WTC11 (cell line): ENCODE measurements around the gene REELD1. TPM values are rescaled to one million over a fixed set of nuclear protein-coding genes. Genes with fewer than 3 reads are reported as not detected.

Experiments used
- ATAC-seq: fragments of 200-7000 bp; cut with Tn5 transposase; 2 replicates; pipeline ENCODE4 v1.10.0; 2021; ENCODE audit warnings: mild to moderate bottlenecking, moderate library complexity
- CTCF ChIA-PET: fragments of 300-600 bp; sonication (Branson Sonifier 250); formaldehyde crosslinking; loops from one replicate; lab custom pipeline; 2021; ENCODE audit warnings: antibody characterized with exemption; lab: Charles Lee
- POLR2A ChIA-PET: fragments of 350-600 bp; sonication (Branson Sonifier 250); formaldehyde crosslinking; loops from one replicate; lab custom pipeline; 2021; ENCODE audit warnings: antibody characterized with exemption; lab: Charles Lee
- DNase-seq: peaks from one replicate; pipeline ENCODE4 v3.0.0; 2021; ENCODE audit warnings: low spot score
- H3K27ac Mint-ChIP-seq: 2 replicates; pipeline ENCODE4 v1.8.0; 2021; ENCODE audit warnings: mixed read lengths
- H3K27me3 Mint-ChIP-seq: 2 replicates; pipeline ENCODE4 v1.8.0; 2021; ENCODE audit warnings: low read depth, mild to moderate bottlenecking, moderate library complexity, mixed read lengths
- H3K36me3 Mint-ChIP-seq: 2 replicates; pipeline ENCODE4 v1.8.0; 2021; ENCODE audit warnings: mixed read lengths
- H3K4me1 Mint-ChIP-seq: 2 replicates; pipeline ENCODE4 v1.8.0; 2022; ENCODE audit warnings: mixed read lengths
- H3K4me3 Mint-ChIP-seq: 2 replicates; pipeline ENCODE4 v1.8.0; 2021; ENCODE audit warnings: mild to moderate bottlenecking, moderate library complexity, mixed read lengths
- H3K9me3 Mint-ChIP-seq: 2 replicates; pipeline ENCODE4 v1.8.0; 2021; ENCODE audit warnings: mixed read lengths
- FOXJ3 ChIP-seq: sonication (generic); formaldehyde crosslinking; IDR thresholded peaks from 2 replicates; pipeline ENCODE4 v1.9.0; 2021; ENCODE audit warnings: missing genetic modification reagents, mild to moderate bottlenecking, borderline replicate concordance
- GABPB1 ChIP-seq: sonication (generic); formaldehyde crosslinking; IDR thresholded peaks from 2 replicates; pipeline ENCODE4 v1.8.1; 2023; ENCODE audit warnings: mild to moderate bottlenecking, missing genetic modification reagents
- HMGA2 ChIP-seq: fragments of 250-450 bp; sonication (Bioruptor Pico); IDR thresholded peaks from 2 replicates; pipeline ENCODE4 v1.4.0; 2021; ENCODE audit warnings: mild to moderate bottlenecking, moderate library complexity
- IRF2 ChIP-seq: sonication (generic); formaldehyde crosslinking; IDR thresholded peaks from 2 replicates; pipeline ENCODE4 v1.8.0; 2022; ENCODE audit warnings: low read depth, missing genetic modification reagents, borderline replicate concordance
- JAZF1 ChIP-seq: fragments of 250-450 bp; sonication (Bioruptor Pico); IDR thresholded peaks from 2 replicates; pipeline ENCODE4 v1.9.0; 2021; ENCODE audit warnings: moderate library complexity, mild to moderate bottlenecking, inconsistent platforms
- KAT7 ChIP-seq: sonication (generic); formaldehyde crosslinking; IDR thresholded peaks from 2 replicates; pipeline ENCODE4 v1.8.1; 2023; ENCODE audit warnings: missing genetic modification reagents, mild to moderate bottlenecking, borderline replicate concordance
- NR2C2 ChIP-seq: sonication (generic); formaldehyde crosslinking; IDR thresholded peaks from 2 replicates; pipeline ENCODE4 v1.8.0; 2022; ENCODE audit warnings: mild to moderate bottlenecking, missing genetic modification reagents
- PRRX2 ChIP-seq: fragments of 250-450 bp; sonication (Bioruptor Pico); IDR thresholded peaks from 2 replicates; pipeline ENCODE4 v1.8.0; 2021; ENCODE audit warnings: mild to moderate bottlenecking
- SOX15 ChIP-seq: fragments of 250-450 bp; sonication (Bioruptor Pico); IDR thresholded peaks from 2 replicates; pipeline ENCODE4 v1.9.0; 2021; ENCODE audit warnings: mild to moderate bottlenecking
- TCF7 ChIP-seq: sonication (generic); formaldehyde crosslinking; IDR thresholded peaks from 2 replicates; pipeline ENCODE4 v1.8.0; 2022; ENCODE audit warnings: mild to moderate bottlenecking, low read depth, missing genetic modification reagents, moderate library complexity
- TP53 ChIP-seq: sonication (generic); formaldehyde crosslinking; IDR thresholded peaks from 2 replicates; pipeline ENCODE4 v1.8.1; 2023; ENCODE audit warnings: mild to moderate bottlenecking, missing genetic modification reagents
- ZBTB21 ChIP-seq: sonication (generic); formaldehyde crosslinking; IDR thresholded peaks from 2 replicates; pipeline ENCODE4 v1.8.1; 2023; ENCODE audit warnings: mild to moderate bottlenecking, missing genetic modification reagents, borderline replicate concordance
- ZNF232 ChIP-seq: sonication (generic); formaldehyde crosslinking; IDR thresholded peaks from 2 replicates; pipeline ENCODE4 v1.8.0; 2022; ENCODE audit warnings: mild to moderate bottlenecking, missing genetic modification reagents
- ZNF317 ChIP-seq: sonication (generic); formaldehyde crosslinking; IDR thresholded peaks from 2 replicates; pipeline ENCODE4 v1.8.1; 2023; ENCODE audit warnings: low read depth, mild to moderate bottlenecking, moderate library complexity, missing genetic modification reagents, borderline replicate concordance
- ZNF671 ChIP-seq: fragments of 250-450 bp; sonication (Bioruptor Pico); IDR thresholded peaks from 2 replicates; pipeline ENCODE4 v1.8.0; 2021; ENCODE audit warnings: mild to moderate bottlenecking
- total RNA-seq: library from RNA; stranded (reverse); gene quantifications from 3 replicates; pipeline ENCODE4 v1.2.3, GENCODE V29; 2021
- TF ChIP-seq, protein P1 (sequence below): sonication (generic); formaldehyde crosslinking; IDR thresholded peaks from 2 replicates; pipeline ENCODE4 v1.8.1; 2023; ENCODE audit warnings: mild to moderate bottlenecking, missing genetic modification reagents, moderate library complexity
- TF ChIP-seq, protein P2 (sequence below): sonication (generic); formaldehyde crosslinking; IDR thresholded peaks from 2 replicates; pipeline ENCODE4 v1.8.1; 2023; ENCODE audit warnings: mild to moderate bottlenecking, missing genetic modification reagents, borderline replicate concordance
- TF ChIP-seq, protein P3 (sequence below): fragments of 200-600 bp; IDR thresholded peaks from 2 replicates; pipeline ENCODE4 v1.8.0; 2022; ENCODE audit warnings: antibody characterized with exemption
- TF ChIP-seq, protein P4 (sequence below): sonication (generic); formaldehyde crosslinking; IDR thresholded peaks from 2 replicates; pipeline ENCODE4 v1.8.0; 2022; ENCODE audit warnings: mild to moderate bottlenecking, missing genetic modification reagents
- TF ChIP-seq, protein P5 (sequence below): sonication (generic); formaldehyde crosslinking; conservative IDR thresholded peaks from 2 replicates; pipeline ENCODE4 v1.8.1; 2023; ENCODE audit warnings: mild to moderate bottlenecking, low read depth, missing genetic modification reagents, moderate library complexity
- TF ChIP-seq, protein P6 (sequence below): sonication (generic); formaldehyde crosslinking; IDR thresholded peaks from 2 replicates; pipeline ENCODE4 v1.8.0; 2022; ENCODE audit warnings: mild to moderate bottlenecking, missing genetic modification reagents

Gene REELD1
- total RNA-seq, 1 experiment from 2014 or later, result not detected

DNA sequence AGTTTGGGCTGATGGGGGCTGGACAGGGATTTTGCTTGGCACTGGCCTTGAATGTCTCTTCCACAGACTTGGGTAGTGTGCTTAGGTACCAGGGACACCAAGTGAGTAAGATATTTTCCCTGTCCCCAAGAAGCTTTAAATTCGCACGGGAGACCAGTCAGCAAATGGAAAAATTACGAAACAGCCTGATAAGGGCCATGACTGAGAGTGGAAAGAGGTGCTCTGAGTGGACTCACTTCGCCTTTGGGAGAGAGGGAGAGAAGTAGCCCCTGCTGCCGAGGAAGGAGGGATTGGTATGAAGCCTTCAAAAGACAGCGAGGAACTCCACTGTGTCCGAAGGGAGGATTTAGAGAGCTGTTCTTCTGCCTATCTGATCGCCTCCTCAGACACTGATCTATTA, 36.2 kb upstream of the REELD1 start (continued):
- TF ChIP-seq, protein P1, sequence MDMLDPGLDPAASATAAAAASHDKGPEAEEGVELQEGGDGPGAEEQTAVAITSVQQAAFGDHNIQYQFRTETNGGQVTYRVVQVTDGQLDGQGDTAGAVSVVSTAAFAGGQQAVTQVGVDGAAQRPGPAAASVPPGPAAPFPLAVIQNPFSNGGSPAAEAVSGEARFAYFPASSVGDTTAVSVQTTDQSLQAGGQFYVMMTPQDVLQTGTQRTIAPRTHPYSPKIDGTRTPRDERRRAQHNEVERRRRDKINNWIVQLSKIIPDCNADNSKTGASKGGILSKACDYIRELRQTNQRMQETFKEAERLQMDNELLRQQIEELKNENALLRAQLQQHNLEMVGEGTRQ (CRISPR knock-in tag), result no peak
- TF ChIP-seq FOXJ3 (no peak), JAZF1 (CRISPR knock-in tag) (no peak), KAT7 (CRISPR knock-in tag) (no peak), GABPB1 (no peak)
- TF ChIP-seq, protein P2, sequence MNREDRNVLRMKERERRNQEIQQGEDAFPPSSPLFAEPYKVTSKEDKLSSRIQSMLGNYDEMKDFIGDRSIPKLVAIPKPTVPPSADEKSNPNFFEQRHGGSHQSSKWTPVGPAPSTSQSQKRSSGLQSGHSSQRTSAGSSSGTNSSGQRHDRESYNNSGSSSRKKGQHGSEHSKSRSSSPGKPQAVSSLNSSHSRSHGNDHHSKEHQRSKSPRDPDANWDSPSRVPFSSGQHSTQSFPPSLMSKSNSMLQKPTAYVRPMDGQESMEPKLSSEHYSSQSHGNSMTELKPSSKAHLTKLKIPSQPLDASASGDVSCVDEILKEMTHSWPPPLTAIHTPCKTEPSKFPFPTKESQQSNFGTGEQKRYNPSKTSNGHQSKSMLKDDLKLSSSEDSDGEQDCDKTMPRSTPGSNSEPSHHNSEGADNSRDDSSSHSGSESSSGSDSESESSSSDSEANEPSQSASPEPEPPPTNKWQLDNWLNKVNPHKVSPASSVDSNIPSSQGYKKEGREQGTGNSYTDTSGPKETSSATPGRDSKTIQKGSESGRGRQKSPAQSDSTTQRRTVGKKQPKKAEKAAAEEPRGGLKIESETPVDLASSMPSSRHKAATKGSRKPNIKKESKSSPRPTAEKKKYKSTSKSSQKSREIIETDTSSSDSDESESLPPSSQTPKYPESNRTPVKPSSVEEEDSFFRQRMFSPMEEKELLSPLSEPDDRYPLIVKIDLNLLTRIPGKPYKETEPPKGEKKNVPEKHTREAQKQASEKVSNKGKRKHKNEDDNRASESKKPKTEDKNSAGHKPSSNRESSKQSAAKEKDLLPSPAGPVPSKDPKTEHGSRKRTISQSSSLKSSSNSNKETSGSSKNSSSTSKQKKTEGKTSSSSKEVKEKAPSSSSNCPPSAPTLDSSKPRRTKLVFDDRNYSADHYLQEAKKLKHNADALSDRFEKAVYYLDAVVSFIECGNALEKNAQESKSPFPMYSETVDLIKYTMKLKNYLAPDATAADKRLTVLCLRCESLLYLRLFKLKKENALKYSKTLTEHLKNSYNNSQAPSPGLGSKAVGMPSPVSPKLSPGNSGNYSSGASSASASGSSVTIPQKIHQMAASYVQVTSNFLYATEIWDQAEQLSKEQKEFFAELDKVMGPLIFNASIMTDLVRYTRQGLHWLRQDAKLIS (CRISPR knock-in tag), result no peak

DNA sequence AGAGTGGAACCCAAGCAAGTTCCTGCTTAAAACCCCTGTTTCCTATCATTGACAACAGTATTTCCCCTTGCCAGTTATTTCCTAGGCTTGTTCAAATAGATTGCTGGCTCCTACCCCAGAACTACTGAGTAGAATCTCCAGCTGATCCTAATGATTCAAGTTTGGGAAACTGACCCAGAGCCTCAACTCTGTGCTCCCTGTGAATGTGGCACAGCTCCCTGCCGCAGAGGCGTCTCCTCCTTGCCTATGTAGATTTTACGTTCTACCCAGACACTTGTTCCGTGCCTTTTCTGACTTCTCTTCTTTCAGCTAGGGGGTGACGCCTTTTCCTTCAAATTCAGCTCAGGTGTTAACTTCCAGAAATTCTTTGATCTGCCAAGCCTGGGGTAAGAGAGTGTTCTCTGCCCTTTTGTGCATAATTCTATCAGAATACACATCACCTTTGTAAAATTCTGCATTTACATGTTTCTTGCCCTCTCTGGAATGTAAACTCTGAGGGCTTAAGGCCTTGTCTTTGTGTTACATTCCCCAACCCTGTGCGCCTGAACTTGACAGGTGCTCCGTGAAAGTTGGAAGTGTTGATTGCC, 34.5 kb upstream of the REELD1 start:
- no peak for DNase-seq
- Mint-ChIP-seq H3K9me3 (no peaks in the 10 kb centered on the region), H3K4me1 (peaks cover 45% of the 10 kb centered on the region), H3K4me3 (no peak overlapping the region), H3K27me3 (no peaks in the 10 kb centered on the region), H3K36me3 (peaks cover 5% of the 10 kb centered on the region; the same call in 1 of the 2 replicates), H3K27ac (peak overlapping the region; percentile 0)
- ChIA-PET CTCF (interaction anchor here (1.1 to 1.3 kb wide), 2 partner anchors 56 to 85 kb away, joined by 4 to 8 read pairs; no protein-coding TSS in a partner anchor), POLR2A (no interaction called here)
- peak; percentile 48 for ATAC-seq
- TF ChIP-seq NR2C2 (CRISPR knock-in tag) (no peak), ZNF671 (no peak), TCF7 (CRISPR knock-in tag) (no peak), ZNF317 (CRISPR knock-in tag) (no peak), IRF2 (CRISPR knock-in tag) (no peak), ZNF232 (CRISPR knock-in tag) (no peak), PRRX2 (CRISPR knock-in tag) (no peak), TP53 (CRISPR knock-in tag) (no peak), SOX15 (CRISPR knock-in tag) (no peak), HMGA2 (CRISPR knock-in tag) (no peak), ZBTB21 (CRISPR knock-in tag) (no peak)
- TF ChIP-seq, protein P3, sequence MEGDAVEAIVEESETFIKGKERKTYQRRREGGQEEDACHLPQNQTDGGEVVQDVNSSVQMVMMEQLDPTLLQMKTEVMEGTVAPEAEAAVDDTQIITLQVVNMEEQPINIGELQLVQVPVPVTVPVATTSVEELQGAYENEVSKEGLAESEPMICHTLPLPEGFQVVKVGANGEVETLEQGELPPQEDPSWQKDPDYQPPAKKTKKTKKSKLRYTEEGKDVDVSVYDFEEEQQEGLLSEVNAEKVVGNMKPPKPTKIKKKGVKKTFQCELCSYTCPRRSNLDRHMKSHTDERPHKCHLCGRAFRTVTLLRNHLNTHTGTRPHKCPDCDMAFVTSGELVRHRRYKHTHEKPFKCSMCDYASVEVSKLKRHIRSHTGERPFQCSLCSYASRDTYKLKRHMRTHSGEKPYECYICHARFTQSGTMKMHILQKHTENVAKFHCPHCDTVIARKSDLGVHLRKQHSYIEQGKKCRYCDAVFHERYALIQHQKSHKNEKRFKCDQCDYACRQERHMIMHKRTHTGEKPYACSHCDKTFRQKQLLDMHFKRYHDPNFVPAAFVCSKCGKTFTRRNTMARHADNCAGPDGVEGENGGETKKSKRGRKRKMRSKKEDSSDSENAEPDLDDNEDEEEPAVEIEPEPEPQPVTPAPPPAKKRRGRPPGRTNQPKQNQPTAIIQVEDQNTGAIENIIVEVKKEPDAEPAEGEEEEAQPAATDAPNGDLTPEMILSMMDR, result no peak
- TF ChIP-seq, protein P4, sequence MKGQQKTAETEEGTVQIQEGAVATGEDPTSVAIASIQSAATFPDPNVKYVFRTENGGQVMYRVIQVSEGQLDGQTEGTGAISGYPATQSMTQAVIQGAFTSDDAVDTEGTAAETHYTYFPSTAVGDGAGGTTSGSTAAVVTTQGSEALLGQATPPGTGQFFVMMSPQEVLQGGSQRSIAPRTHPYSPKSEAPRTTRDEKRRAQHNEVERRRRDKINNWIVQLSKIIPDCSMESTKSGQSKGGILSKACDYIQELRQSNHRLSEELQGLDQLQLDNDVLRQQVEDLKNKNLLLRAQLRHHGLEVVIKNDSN (CRISPR knock-in tag), result no peak
- TF ChIP-seq, protein P5, sequence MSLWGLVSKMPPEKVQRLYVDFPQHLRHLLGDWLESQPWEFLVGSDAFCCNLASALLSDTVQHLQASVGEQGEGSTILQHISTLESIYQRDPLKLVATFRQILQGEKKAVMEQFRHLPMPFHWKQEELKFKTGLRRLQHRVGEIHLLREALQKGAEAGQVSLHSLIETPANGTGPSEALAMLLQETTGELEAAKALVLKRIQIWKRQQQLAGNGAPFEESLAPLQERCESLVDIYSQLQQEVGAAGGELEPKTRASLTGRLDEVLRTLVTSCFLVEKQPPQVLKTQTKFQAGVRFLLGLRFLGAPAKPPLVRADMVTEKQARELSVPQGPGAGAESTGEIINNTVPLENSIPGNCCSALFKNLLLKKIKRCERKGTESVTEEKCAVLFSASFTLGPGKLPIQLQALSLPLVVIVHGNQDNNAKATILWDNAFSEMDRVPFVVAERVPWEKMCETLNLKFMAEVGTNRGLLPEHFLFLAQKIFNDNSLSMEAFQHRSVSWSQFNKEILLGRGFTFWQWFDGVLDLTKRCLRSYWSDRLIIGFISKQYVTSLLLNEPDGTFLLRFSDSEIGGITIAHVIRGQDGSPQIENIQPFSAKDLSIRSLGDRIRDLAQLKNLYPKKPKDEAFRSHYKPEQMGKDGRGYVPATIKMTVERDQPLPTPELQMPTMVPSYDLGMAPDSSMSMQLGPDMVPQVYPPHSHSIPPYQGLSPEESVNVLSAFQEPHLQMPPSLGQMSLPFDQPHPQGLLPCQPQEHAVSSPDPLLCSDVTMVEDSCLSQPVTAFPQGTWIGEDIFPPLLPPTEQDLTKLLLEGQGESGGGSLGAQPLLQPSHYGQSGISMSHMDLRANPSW (CRISPR knock-in tag), result no peak
- TF ChIP-seq, protein P2 (CRISPR knock-in tag), result no peak
- TF ChIP-seq, protein P6, sequence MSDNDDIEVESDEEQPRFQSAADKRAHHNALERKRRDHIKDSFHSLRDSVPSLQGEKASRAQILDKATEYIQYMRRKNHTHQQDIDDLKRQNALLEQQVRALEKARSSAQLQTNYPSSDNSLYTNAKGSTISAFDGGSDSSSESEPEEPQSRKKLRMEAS (CRISPR knock-in tag), result no peak
